Activated CD8-positive, alpha-beta T cell treated with anti-CD3 and anti-CD28 coated beads for 36 hours (primary cell): ENCODE results near the gene LINC00305. TPM values are rescaled to one million over a fixed set of nuclear protein-coding genes. Genes with fewer than 3 reads are reported as not detected.

Experiments
- ATAC-seq: fragments of 200-7000 bp; cut with Tn5 transposase; one replicate; pipeline ENCODE4 v1.10.0; 2021; ENCODE audit warnings: mild to moderate bottlenecking, moderate library complexity
- CTCF ChIA-PET: fragments of 350-600 bp; sonication (Branson Sonifier 250); formaldehyde crosslinking; loops from one replicate; lab custom pipeline; 2021; ENCODE audit warnings: antibody characterized with exemption; lab: Charles Lee
- POLR2A ChIA-PET: fragments of 350-600 bp; sonication (Branson Sonifier 250); formaldehyde crosslinking; loops from one replicate; lab custom pipeline; 2021; ENCODE audit warnings: antibody characterized with exemption; lab: Charles Lee
- DNase-seq: peaks from one replicate; pipeline ENCODE4 v3.0.0-alpha.2; 2020
- H3K27ac Mint-ChIP-seq: one replicate; pipeline ENCODE4 v1.8.0; 2021; ENCODE audit warnings: mild to moderate bottlenecking, mixed read lengths
- H3K27me3 Mint-ChIP-seq: one replicate; pipeline ENCODE4 v1.8.0; 2021; ENCODE audit warnings: mixed read lengths
- H3K36me3 Mint-ChIP-seq: one replicate; pipeline ENCODE4 v1.8.0; 2021; ENCODE audit warnings: low read depth, mixed read lengths
- H3K4me1 Mint-ChIP-seq: one replicate; pipeline ENCODE4 v1.8.0; 2021; ENCODE audit warnings: low read depth, mixed read lengths
- H3K4me3 Mint-ChIP-seq: one replicate; pipeline ENCODE4 v1.8.0; 2021; ENCODE audit warnings: mild to moderate bottlenecking, moderate library complexity, mixed read lengths
- H3K9me3 Mint-ChIP-seq: one replicate; pipeline ENCODE4 v1.8.0; 2021; ENCODE audit warnings: mixed read lengths
- CTCF ChIP-seq: fragments of 200-600 bp; IDR thresholded peaks from one replicate; pipeline ENCODE4 v1.8.0; 2022; ENCODE audit warnings: antibody characterized with exemption, mild to moderate bottlenecking
- intact Hi-C: fragments of 100-400 bp; cut with micrococcal nuclease; formaldehyde crosslinking; loops from one replicate; pipeline ENCODE4 v1.10.0; 2022
- total RNA-seq, 2 experiments: library from RNA; stranded (reverse); gene quantifications; one replicate each; pipeline ENCODE4 v1.2.3, GENCODE V29; 2021

Gene LINC00305
- total RNA-seq, 2 experiments from 2014 or later: not detected

GRCh38 chr18:64180171-64180570 is 31.3 kb upstream of the LINC00305 start:
- DNase-seq (no peak), ATAC-seq (no peak)
- POLR2A ChIA-PET: no interaction called here
- Mint-ChIP-seq H3K27ac (no peak overlapping the region), H3K27me3 (no peaks in the 10 kb centered on the region), H3K36me3 (no peaks in the 10 kb centered on the region), H3K4me3 (no peak overlapping the region), H3K9me3 (no peaks in the 10 kb centered on the region), H3K4me1 (no peaks in the 10 kb centered on the region)
- intact Hi-C loops: no loop called here
- no peak for TF ChIP-seq CTCF
- CTCF ChIA-PET: interaction anchor here (1.0 to 1.6 kb wide), 2 partner anchors 17 to 217 kb away, joined by 3 read pairs; no protein-coding TSS in a partner anchor

GRCh38 chr18:64179556-64180080 is 30.7 kb upstream of the LINC00305 start:
- ATAC-seq (no peak), DNase-seq (no peak)
- no peak overlapping the region for H3K27ac Mint-ChIP-seq
- no peaks in the 10 kb centered on the region for H3K4me1 Mint-ChIP-seq
- no peaks in the 10 kb centered on the region for H3K9me3 Mint-ChIP-seq
- no peak overlapping the region for H3K4me3 Mint-ChIP-seq
- no peaks in the 10 kb centered on the region for H3K36me3 Mint-ChIP-seq
- no peak for TF ChIP-seq CTCF
- H3K27me3 Mint-ChIP-seq: no peaks in the 10 kb centered on the region
- CTCF ChIA-PET: interaction anchor here (1.0 to 1.6 kb wide), 2 partner anchors 17 to 216 kb away, joined by 3 read pairs; no protein-coding TSS in a partner anchor
- intact Hi-C loops: no loop called here
- POLR2A ChIA-PET: no interaction called here

DNA sequence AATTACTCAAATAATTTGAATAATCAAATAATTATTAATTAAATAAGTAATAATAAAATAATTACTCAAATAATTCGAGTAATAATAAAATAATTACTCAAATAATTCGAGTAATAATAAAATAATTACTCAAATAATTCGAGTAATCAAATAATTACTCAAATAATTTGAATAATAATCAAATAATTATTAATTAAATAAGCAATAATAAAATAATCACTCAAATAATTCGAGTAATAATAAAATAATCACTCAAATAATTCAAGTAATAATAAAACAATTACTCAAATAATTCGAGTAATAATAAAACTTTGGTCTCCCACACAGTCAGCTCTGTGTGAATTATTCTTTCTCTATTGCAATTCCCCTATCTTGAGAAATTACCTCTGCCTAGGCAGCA is 30.0 kb upstream of the LINC00305 start:
- Mint-ChIP-seq H3K4me3 (no peak overlapping the region), H3K27ac (no peak overlapping the region), H3K4me1 (no peaks in the 10 kb centered on the region), H3K27me3 (no peaks in the 10 kb centered on the region), H3K36me3 (no peaks in the 10 kb centered on the region), H3K9me3 (no peaks in the 10 kb centered on the region)
- ChIA-PET CTCF (interaction anchor here (1.6 kb wide), 1 partner anchor 16 kb away, joined by 3 read pairs; no protein-coding TSS in a partner anchor), POLR2A (no interaction called here)
- DNase-seq (no peak), ATAC-seq (no peak)
- intact Hi-C loops: no loop called here
- TF ChIP-seq CTCF: no peak

DNA sequence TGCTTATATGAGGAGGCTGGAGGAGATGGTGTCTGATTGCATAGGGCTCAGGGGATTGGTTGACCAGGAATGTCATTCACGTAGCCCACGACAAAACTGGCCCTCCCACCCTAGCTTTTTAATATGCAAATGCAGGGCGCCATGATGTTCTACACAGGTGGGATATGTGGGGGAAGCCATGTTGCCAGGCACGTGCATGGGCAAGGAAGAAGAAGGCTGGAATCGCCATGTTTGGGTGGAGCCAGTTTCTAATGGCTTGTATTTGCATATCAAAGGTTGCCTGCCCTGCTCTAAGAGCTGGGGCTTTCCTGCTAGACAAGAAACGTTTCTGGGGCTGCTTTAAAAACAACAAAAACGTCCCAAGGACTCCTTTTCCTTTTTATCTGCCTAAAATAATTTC is 26.5 kb upstream of the LINC00305 start:
- H3K9me3 Mint-ChIP-seq: no peaks in the 10 kb centered on the region
- ChIA-PET CTCF (no interaction called here), POLR2A (no interaction called here)
- H3K27ac Mint-ChIP-seq: no peak overlapping the region
- H3K36me3 Mint-ChIP-seq: no peaks in the 10 kb centered on the region
- TF ChIP-seq CTCF: no peak
- intact Hi-C loops: no loop called here
- H3K4me1 Mint-ChIP-seq: no peaks in the 10 kb centered on the region
- no peak for DNase-seq
- no peak overlapping the region for H3K4me3 Mint-ChIP-seq
- H3K27me3 Mint-ChIP-seq: no peaks in the 10 kb centered on the region
- no peak for ATAC-seq

DNA sequence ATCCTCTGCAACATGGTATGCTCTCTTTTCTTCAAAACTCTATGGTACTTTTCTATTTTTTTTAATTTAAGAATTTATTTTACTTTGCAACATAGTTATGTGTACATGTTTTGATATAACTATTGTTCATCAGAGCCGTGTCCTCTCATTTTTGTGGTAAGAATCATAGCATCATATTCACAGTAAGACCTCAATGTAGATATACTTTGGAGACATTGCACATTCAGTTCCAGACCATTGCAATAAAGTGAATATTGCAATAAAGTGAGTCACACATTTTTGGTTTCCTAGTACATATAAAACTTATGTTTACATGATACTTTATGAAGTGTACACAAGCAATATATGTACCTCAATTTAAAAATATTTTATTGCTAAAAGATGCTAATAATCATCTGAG is 22.7 kb upstream of the LINC00305 start:
- no peak for ATAC-seq
- Mint-ChIP-seq H3K27ac (no peak overlapping the region), H3K4me1 (no peaks in the 10 kb centered on the region), H3K4me3 (no peak overlapping the region), H3K9me3 (peaks cover 1% of the 10 kb centered on the region), H3K36me3 (no peaks in the 10 kb centered on the region), H3K27me3 (no peaks in the 10 kb centered on the region)
- intact Hi-C loops: no loop called here
- CTCF ChIA-PET: no interaction called here
- TF ChIP-seq CTCF: no peak
- no peak for DNase-seq
- POLR2A ChIA-PET: no interaction called here
